HepG2 (cell line): ENCODE measurements around the gene MOK. TPM values are rescaled to one million over a fixed set of nuclear protein-coding genes. Genes with fewer than 3 reads are reported as not detected.

Experiments used
- ATAC-seq: fragments of 200-7000 bp; cut with Tn5 transposase; 3 replicates; pipeline ENCODE4 v1.9.1; 2020; ENCODE audit warnings: mild to moderate bottlenecking, moderate library complexity
- BruUV-seq: library from RNA; stranded (reverse); fragments of 400-500 nt; replicated peaks from 2 replicates; lab custom pipeline; 2021; lab: Mats Ljungman, UMichigan
- CTCF ChIA-PET: fragments of 300-600 bp; formaldehyde crosslinking; extraction: SDS; loops from one replicate; lab custom pipeline; 2021; ENCODE audit warnings: low total read pairs, inconsistent platforms, low intra/inter-chr PET ratio; lab: Yijun Ruan, JAX
- POLR2A ChIA-PET: fragments of 350-600 bp; sonication (Branson Sonifier 250); formaldehyde crosslinking; loops from one replicate; lab custom pipeline; 2020; ENCODE audit warnings: antibody characterized with exemption, inconsistent platforms; lab: Yijun Ruan, JAX
- DNase-seq: peaks from one replicate; pipeline ENCODE4 v3.0.0-alpha.2; 2015; ENCODE audit warnings: low spot score
- FAIRE-seq: peaks from 3 replicates; lab custom pipeline; 2011; peaks lifted over from hg19 to GRCh38; lab: Jason Lieb, UNC
- H2AFZ ChIP-seq: one replicate; pipeline ENCODE4 v1.6.1; 2011; ENCODE audit warnings: low read length, inconsistent platforms
- H3K27ac ChIP-seq: fragments of 300-600 bp; 3 replicates; pipeline ENCODE4 v1.8.0; 2011; ENCODE audit warnings: mixed run types, mild to moderate bottlenecking, mixed read lengths, low read length, inconsistent platforms; ENCODE audit not compliant: insufficient read depth; ENCODE audit errors: extremely low read length
- H3K27me3 ChIP-seq, 2 experiments: fragments of 200-600 bp in 1 of 2; 2 replicates in 1 of 2; 3 replicates in 1 of 2; pipeline versions ENCODE4 v1.6.0 to v1.8.0; 2011; ENCODE audit warnings: low read length in 2 of 2, mild to moderate bottlenecking in 2 of 2, moderate library complexity in 2 of 2, inconsistent platforms in 1 of 2; ENCODE audit not compliant: insufficient read depth in 2 of 2, control insufficient read depth in 1 of 2
- H3K36me3 ChIP-seq, 2 experiments: fragments of 200-600 bp in 1 of 2; replicated peaks in 1 of 2; 2 replicates in 1 of 2; 3 replicates in 1 of 2; pipeline versions ENCODE4 v1.5.1 to v1.8.0; 2011; ENCODE audit warnings: low read length in 2 of 2, inconsistent platforms in 1 of 2; ENCODE audit not compliant: insufficient read depth in 2 of 2, control insufficient read depth in 1 of 2
- H3K4me1 ChIP-seq: 2 replicates; pipeline ENCODE4 v1.5.1; 2012; ENCODE audit warnings: low read length, inconsistent platforms; ENCODE audit not compliant: insufficient read depth
- H3K4me2 ChIP-seq: 2 replicates; pipeline ENCODE4 v1.6.0; 2011; ENCODE audit warnings: low read depth, low read length, inconsistent platforms
- H3K4me3 ChIP-seq, 3 experiments: fragments of 200-600 bp in 1 of 3; sonication (generic), shearing (Covaris generic) in 1 of 3; replicated peaks in 1 of 3; 2 replicates each; pipeline ENCODE4 v1.5.1; 2011 to 2016; ENCODE audit warnings: low read length in 3 of 3, inconsistent platforms in 2 of 3, low read depth in 2 of 3, mild to moderate bottlenecking in 2 of 3, control low read depth in 1 of 3, mixed read lengths in 1 of 3; ENCODE audit not compliant: insufficient read depth in 1 of 3
- H3K79me2 ChIP-seq: one replicate; pipeline ENCODE4 v1.6.1; 2011; ENCODE audit warnings: low read length, inconsistent platforms; ENCODE audit not compliant: insufficient read depth
- H3K9ac ChIP-seq: 2 replicates; pipeline ENCODE4 v1.6.0; 2011; ENCODE audit warnings: mild to moderate bottlenecking, low read depth, low read length, inconsistent platforms; ENCODE audit not compliant: insufficient read depth
- H3K9me3 ChIP-seq: 2 replicates; pipeline ENCODE4 v1.5.1; 2012; ENCODE audit warnings: mild to moderate bottlenecking, low read length
- H4K20me1 ChIP-seq: 2 replicates; pipeline ENCODE4 v1.6.0; 2011; ENCODE audit warnings: inconsistent platforms, mild to moderate bottlenecking, low read length, moderate library complexity; ENCODE audit not compliant: insufficient read depth
- DBP ChIP-seq: sonication (generic); formaldehyde crosslinking; IDR thresholded peaks from 2 replicates; pipeline ENCODE4 v1.4.0; 2020; ENCODE audit warnings: missing genetic modification reagents; ENCODE audit errors: not compliant biosample characterization
- PLRG1 ChIP-seq: fragments of 450-650 bp; conservative IDR thresholded peaks from 2 replicates; pipeline ENCODE4 v1.6.1; 2016
- RAD51 ChIP-seq: fragments of 450-650 bp; IDR thresholded peaks from 2 replicates; pipeline ENCODE4 v1.6.1; 2016; ENCODE audit warnings: borderline replicate concordance
- SYNCRIP ChIP-seq: fragments of 200-400 bp; formaldehyde crosslinking; IDR thresholded peaks from 2 replicates; pipeline ENCODE4 v1.6.1; 2018; ENCODE audit warnings: mild to moderate bottlenecking, low read depth, low read length; ENCODE audit not compliant: insufficient read depth
- ZNF251 ChIP-seq: sonication (generic); formaldehyde crosslinking; IDR thresholded peaks from 2 replicates; pipeline ENCODE4 v1.9.0; 2021; ENCODE audit warnings: mild to moderate bottlenecking, missing genetic modification reagents
- ZNF275 ChIP-seq: sonication (generic); formaldehyde crosslinking; IDR thresholded peaks from 2 replicates; pipeline ENCODE4 v1.8.0; 2022; ENCODE audit warnings: missing genetic modification reagents, mild to moderate bottlenecking, inconsistent platforms, borderline replicate concordance
- ZNF660 ChIP-seq: sonication (generic); formaldehyde crosslinking; IDR thresholded peaks from 2 replicates; pipeline ENCODE4 v1.5.1; 2020; ENCODE audit warnings: mild to moderate bottlenecking, low read depth, missing genetic modification reagents, borderline replicate concordance
- ZNF746 ChIP-seq: sonication (generic); formaldehyde crosslinking; IDR thresholded peaks from 2 replicates; pipeline ENCODE4 v1.8.0; 2022; ENCODE audit warnings: mild to moderate bottlenecking, missing genetic modification reagents
- WGBS: methylation state at CpG from one replicate; pipeline ENCODE4 v1.1.6; 2017; ENCODE audit warnings: low lambda C conversion rate; 5-methylcytosine and 5-hydroxymethylcytosine counted together
- in situ Hi-C: cut with HindIII; loops from 2 replicates; pipeline ENCODE4 v1.10.0; 2017; ENCODE audit warnings: low pct_unique_long_range_greater_than_20kb; ENCODE audit not compliant: extremely low pct_ligation_motif_present
- intact Hi-C: fragments of 100-400 bp; cut with micrococcal nuclease; formaldehyde crosslinking; loops from one replicate; pipeline ENCODE4 v1.10.0; 2022; ENCODE audit not compliant: unreplicated experiment
- polyA plus RNA-seq, 8 experiments: library from polyadenylated mRNA; depleted of rRNA in 3 of 8; stranded (reverse) in 7 of 8; unstranded in 1 of 8; fragments of >200 nt; fragmentation: Illumina TruSeq in 4 of 8; extraction: Trizol in 4 of 8; gene quantifications; 2 replicates each; pipeline versions ENCODE4 v1.2.1 to v1.2.3, GENCODE V29; 2011 to 2016; ENCODE audit warnings: low read depth in 4 of 8, missing spikeins in 1 of 8, mixed read lengths in 1 of 8; ENCODE audit not compliant: insufficient read depth in 1 of 8
- total RNA-seq, 5 experiments: library from RNA; depleted of rRNA; stranded (reverse); fragments of >200 nt; fragmentation: Illumina TruSeq; extraction: Trizol; gene quantifications; 2 replicates each; pipeline ENCODE4 v1.2.3, GENCODE V29; 2016; ENCODE audit warnings: low read depth in 1 of 5
- TF ChIP-seq, protein P1 (sequence below): IDR thresholded peaks from 2 replicates; pipeline ENCODE4 v1.6.1; 2016; ENCODE audit warnings: low read depth

Gene MOK
- total and polyA plus RNA-seq, 2 of the 13 experiments (the other 11 are each of a cell fraction or from before 2014, with no cell fraction given), result 15.3 to 16.9 TPM

- FAIRE-seq, result no peak
- H2AFZ ChIP-seq, result no peak overlapping the region
- POLR2A ChIA-PET, result no interaction called here
- no peak overlapping the region for H3K4me3 ChIP-seq
- H4K20me1 ChIP-seq, result no peaks in the 10 kb centered on the region
- no peak for DNase-seq
- peaks cover 14% of the 10 kb centered on the region for H3K4me1 ChIP-seq
- H3K9me3 ChIP-seq, result no peaks in the 10 kb centered on the region
- H3K36me3 ChIP-seq, result no peaks in the 10 kb centered on the region; a peak in 1 of 5 replicates
- CTCF ChIA-PET, result no interaction called here
- TF ChIP-seq ZNF275 (CRISPR knock-in tag), result no peak
- no peak for TF ChIP-seq DBP (CRISPR knock-in tag)
- TF ChIP-seq SYNCRIP, result no peak
- no peak for TF ChIP-seq ZNF251 (CRISPR knock-in tag)
- TF ChIP-seq ZNF660 (CRISPR knock-in tag), result no peak
- no peak for TF ChIP-seq PLRG1
- no peak for TF ChIP-seq RAD51
- TF ChIP-seq, protein P1, sequence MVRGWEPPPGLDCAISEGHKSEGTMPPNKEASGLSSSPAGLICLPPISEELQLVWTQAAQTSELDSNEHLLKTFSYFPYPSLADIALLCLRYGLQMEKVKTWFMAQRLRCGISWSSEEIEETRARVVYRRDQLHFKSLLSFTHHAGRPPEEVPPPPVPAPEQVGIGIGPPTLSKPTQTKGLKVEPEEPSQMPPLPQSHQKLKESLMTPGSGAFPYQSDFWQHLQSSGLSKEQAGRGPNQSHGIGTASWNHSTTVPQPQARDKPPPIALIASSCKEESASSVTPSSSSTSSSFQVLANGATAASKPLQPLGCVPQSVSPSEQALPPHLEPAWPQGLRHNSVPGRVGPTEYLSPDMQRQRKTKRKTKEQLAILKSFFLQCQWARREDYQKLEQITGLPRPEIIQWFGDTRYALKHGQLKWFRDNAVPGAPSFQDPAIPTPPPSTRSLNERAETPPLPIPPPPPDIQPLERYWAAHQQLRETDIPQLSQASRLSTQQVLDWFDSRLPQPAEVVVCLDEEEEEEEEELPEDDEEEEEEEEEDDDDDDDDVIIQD, result no peak
- TF ChIP-seq ZNF746 (CRISPR knock-in tag), result no peak
- 88% methylated on average over 7 of the region's 7 CpGs for WGBS
- no TSS peak for BruUV-seq
- intact Hi-C loops (no loop called here), in situ Hi-C loops (no loop called here)
- no peaks in the 10 kb centered on the region for H3K27me3 ChIP-seq
- H3K27ac ChIP-seq, result no peak overlapping the region
- no peak overlapping the region for H3K9ac ChIP-seq
- H3K79me2 ChIP-seq, result no peaks in the 10 kb centered on the region
- no peak overlapping the region for H3K4me2 ChIP-seq
- ATAC-seq, result no peak
Measured at GRCh38 chr14:102277874-102278630, 26.9 kb downstream of the MOK start.
